ENCODE measurements around the gene ARL15. TPM values are rescaled to one million over a fixed set of nuclear protein-coding genes. Genes with fewer than 3 reads are reported as not detected.

ARL15 gene
- total and polyA plus RNA-seq, 9 of the 15 experiments (the other 6 are each of a cell fraction or from before 2014, with no cell fraction given) = 18.5 to 80.4 (median 57.0) TPM

GRCh38 chr5:54162184-54162583 lies 148.2 kb downstream of the ARL15 start:
- FAIRE-seq (peak; percentile 71), DNase-seq (ENCODE audit: extremely low read depth in 1 of 4, low spot score in 3 of 4) (peak in 2 of 4 experiments; percentile 20 to 65), ATAC-seq (peak; percentile 64)
- H2AFZ ChIP-seq (ENCODE audit: low read depth, low read length) = no peak overlapping the region
- H3K4me2 ChIP-seq (ENCODE audit: insufficient read depth, low read length) = peak overlapping the region; percentile 9; the same call in 1 of the 2 replicates
- no peaks in the 10 kb centered on the region for H4K20me1 ChIP-seq (replicated peaks; ENCODE audit: control insufficient read depth, insufficient read depth, low read length)
- peaks cover 54% of the 10 kb centered on the region for H3K79me2 ChIP-seq (ENCODE audit: control insufficient read depth, insufficient read depth, low read length)
- POLR2A ChIA-PET = interaction anchor here (1.7 kb wide), 1 partner anchor 105 kb away, joined by 7 read pairs; no protein-coding TSS in a partner anchor
- H3K9ac ChIP-seq (ENCODE audit: insufficient read depth in 1 of 2, low read depth in 2 of 2, low read length in 2 of 2) = no peak overlapping the region
- 10% methylated on average over 3 of the region's 3 CpGs for WGBS (ENCODE audit: insufficient coverage, low coverage, missing lambda C conversion rate)
- CTCF ChIA-PET (ENCODE audit: low intra/inter-chr PET ratio) = no interaction called here
- H3K4me1 ChIP-seq (replicated peaks in 1 of 2; ENCODE audit: control insufficient read depth in 2 of 2, insufficient read depth in 2 of 2, low read length in 2 of 2) = peaks cover 0 to 12% of the 10 kb centered on the region in 2 experiments; a peak in 2 of 5 replicates
- H3K27me3 ChIP-seq (ENCODE audit: control insufficient read depth in 2 of 2, insufficient read depth in 2 of 2, low read length in 2 of 2) = no peaks in the 10 kb centered on the region
- peak overlapping the region; percentile 11; the same call in 2 of the 3 replicates for H3K27ac ChIP-seq (ENCODE audit: extremely low read depth, low read depth, low read length)
- intact Hi-C loops (cut with micrococcal nuclease) (loop anchor here (5.0 kb wide), 1 partner anchor 150 kb away; the partner anchor contains the start of gene ARL15), in situ Hi-C loops (cut with MboI) (loop anchor here (5.0 kb wide), 1 partner anchor 110 kb away; no protein-coding TSS in a partner anchor)
- no peaks in the 10 kb centered on the region for H3K9me1 ChIP-seq (ENCODE audit: control insufficient read depth, insufficient read depth, low read length)
- H3K4me3 ChIP-seq = no peak overlapping the region
- no TSS peak for BruUV-seq (replicated peaks)
- H3K36me3 ChIP-seq (ENCODE audit: control insufficient read depth, insufficient read depth, low read length) = peaks cover 10% of the 10 kb centered on the region; the same call in 2 of the 3 replicates
- H3K9me3 ChIP-seq (replicated peaks; ENCODE audit: control insufficient read depth, insufficient read depth, low read depth, low read length) = no peaks in the 10 kb centered on the region
- no peak for TF ChIP-seq HMG20B (CRISPR knock-in tag; IDR thresholded peaks at IDR 0.05)
- peak in 1 of 2 experiments; percentile 27; a peak in 1 of 4 replicates for TF ChIP-seq NRF1 (conservative IDR thresholded peaks at IDR 0.05 in 1 of 2, IDR thresholded peaks at IDR 0.05 in 1 of 2)
- no peak for TF ChIP-seq ZFPM2 (CRISPR knock-in tag; IDR thresholded peaks at IDR 0.05)
- no peak for TF ChIP-seq RBM14 (IDR thresholded peaks at IDR 0.05; ENCODE audit: borderline replicate concordance, insufficient read depth, low read depth, low read length)
- no peak for TF ChIP-seq CAMTA2 (CRISPR knock-in tag; conservative IDR thresholded peaks at IDR 0.05)
- no peak for TF ChIP-seq BACH1 (tag; IDR thresholded peaks at IDR 0.05)
- no peak for TF ChIP-seq ATF4 (CRISPR knock-in tag; IDR thresholded peaks at IDR 0.05)
- 0 out of 4 replicates have a peak, but pooled peaks of 1 of the 2 experiments have one; percentile 9 for TF ChIP-seq MLLT1 (IDR thresholded peaks at IDR 0.05)
- TF ChIP-seq FOSL1 (tag; conservative IDR thresholded peaks at IDR 0.05) = peak; percentile 52; the same call in 1 of the 2 replicates
- TF ChIP-seq ZNF133 (CRISPR knock-in tag; IDR thresholded peaks at IDR 0.05) = no peak
- peak in 1 of 2 experiments; percentile 44; a peak in 1 of 4 replicates for TF ChIP-seq KDM1A (IDR thresholded peaks at IDR 0.05)
- no peak for TF ChIP-seq ZNF586 (CRISPR knock-in tag; conservative IDR thresholded peaks at IDR 0.05)
- peak; percentile 72; the same call in 1 of the 2 replicates for TF ChIP-seq ARID1B (IDR thresholded peaks at IDR 0.05)
- TF ChIP-seq ZNF655 (CRISPR knock-in tag; IDR thresholded peaks at IDR 0.05) = no peak
- peak; percentile 46; the same call in 1 of the 2 replicates for TF ChIP-seq JUND (IDR thresholded peaks at IDR 0.05; ENCODE audit: borderline replicate concordance, low read depth, low read length)
- TF ChIP-seq JUND (tag; IDR thresholded peaks at IDR 0.05; ENCODE audit: borderline replicate concordance, low read depth, low read length) = no peak
- TF ChIP-seq ZZZ3 (IDR thresholded peaks at IDR 0.05) = no peak
- TF ChIP-seq ADNP (tag; IDR thresholded peaks at IDR 0.05) = no peak
- peak; percentile 12; the same call in 1 of the 2 replicates for TF ChIP-seq POLR2A (conservative IDR thresholded peaks at IDR 0.05)
- no peak for TF ChIP-seq SRF (CRISPR knock-in tag; IDR thresholded peaks at IDR 0.05)
- TF ChIP-seq SNRNP70 (optimal IDR thresholded peaks at IDR 0.05; ENCODE audit: low read depth, low read length) = no peak
- no peak for TF ChIP-seq ZNF785 (CRISPR knock-in tag; IDR thresholded peaks at IDR 0.05)

All from K562 (cell line).